ENCODE results near the gene ENO4.

Gene ENO4, protein sequence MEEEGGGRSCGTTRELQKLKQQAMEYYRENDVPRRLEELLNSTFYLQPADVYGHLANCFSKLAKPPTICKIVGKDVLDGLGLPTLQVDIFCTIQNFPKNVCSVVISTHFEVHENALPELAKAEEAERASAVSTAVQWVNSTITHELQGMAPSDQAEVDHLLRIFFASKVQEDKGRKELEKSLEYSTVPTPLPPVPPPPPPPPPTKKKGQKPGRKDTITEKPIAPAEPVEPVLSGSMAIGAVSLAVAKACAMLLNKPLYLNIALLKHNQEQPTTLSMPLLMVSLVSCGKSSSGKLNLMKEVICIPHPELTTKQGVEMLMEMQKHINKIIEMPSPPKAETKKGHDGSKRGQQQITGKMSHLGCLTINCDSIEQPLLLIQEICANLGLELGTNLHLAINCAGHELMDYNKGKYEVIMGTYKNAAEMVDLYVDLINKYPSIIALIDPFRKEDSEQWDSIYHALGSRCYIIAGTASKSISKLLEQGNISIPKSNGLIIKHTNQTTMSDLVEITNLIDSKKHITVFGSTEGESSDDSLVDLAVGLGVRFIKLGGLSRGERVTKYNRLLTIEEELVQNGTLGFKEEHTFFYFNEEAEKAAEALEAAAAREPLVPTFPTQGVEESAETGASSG

DNA sequence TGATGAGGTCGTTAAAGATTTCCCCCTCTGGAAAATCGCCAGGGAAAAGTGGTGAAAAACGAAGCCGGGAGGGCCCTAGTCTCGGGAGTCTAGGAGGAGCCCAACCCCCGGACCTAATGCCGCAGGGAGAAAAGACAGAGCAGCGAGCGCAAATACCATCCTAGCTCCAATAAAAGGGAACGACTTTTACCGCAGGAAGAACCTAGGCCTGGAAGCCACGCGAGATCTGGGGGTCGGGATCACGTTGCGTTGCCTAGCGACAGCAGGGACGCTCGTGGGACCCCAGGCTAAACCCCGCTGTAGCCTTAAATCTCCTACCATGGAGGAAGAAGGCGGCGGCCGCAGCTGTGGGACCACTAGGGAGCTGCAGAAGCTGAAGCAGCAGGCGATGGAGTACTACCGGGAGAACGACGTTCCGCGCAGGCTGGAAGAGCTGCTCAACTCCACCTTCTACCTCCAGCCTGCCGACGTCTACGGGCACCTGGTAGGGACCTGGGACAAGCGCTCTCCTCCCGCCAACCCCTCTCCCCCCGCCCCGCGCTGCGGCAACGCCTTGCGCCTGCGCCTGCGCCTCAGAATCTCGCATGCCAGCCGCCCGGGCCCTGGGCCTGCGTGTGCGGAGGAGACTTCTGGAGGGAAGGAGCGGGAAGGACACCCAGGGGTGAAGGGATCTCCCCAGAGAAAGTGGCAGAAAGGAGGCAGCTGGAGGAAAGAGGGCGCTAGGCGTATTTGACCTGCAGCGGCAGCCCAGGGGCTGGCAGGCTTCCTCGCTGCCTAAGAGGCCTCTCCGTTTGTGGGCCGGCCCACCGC, at the start of gene ENO4:
Gene ENO4, plus strand, starts transcription at position 252 of the 810 bp plus-strand sequence. Its CDS starts 68 bp downstream, at position 320.
- DNase-seq, result peak; percentile 46

DNA sequence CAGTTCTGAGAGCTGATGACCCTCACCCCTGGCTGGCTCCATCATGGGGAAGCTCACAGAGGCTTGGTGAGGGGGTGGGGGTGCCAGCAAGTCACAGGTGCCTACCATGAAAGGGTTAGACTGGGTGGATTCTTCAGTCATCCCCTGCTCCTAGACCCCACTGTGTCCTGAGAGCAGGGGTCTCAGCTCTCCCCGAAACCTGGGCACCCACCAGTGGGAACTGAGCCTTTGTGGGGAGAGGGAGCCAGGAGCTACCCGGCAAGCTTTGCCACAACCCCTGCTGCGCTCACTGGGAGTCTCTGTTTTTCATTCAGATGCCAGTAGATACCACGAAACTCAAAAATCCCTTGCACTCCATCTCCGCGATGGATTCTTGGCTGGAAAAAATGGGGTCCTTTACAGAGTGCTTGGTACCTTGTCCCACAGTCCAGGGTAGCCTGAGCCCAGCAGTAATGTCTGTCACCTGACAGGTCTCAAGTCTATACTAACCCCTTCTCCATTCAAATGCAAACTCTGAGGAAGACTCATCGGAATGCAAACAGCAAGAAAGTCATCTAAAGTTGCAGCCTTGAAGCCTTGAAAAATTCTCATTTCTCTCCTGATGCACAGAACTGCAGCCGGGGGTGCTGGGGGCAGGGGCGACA, 48.9 kb upstream of the ENO4 start:
- DNase-seq, result no peak

DNA sequence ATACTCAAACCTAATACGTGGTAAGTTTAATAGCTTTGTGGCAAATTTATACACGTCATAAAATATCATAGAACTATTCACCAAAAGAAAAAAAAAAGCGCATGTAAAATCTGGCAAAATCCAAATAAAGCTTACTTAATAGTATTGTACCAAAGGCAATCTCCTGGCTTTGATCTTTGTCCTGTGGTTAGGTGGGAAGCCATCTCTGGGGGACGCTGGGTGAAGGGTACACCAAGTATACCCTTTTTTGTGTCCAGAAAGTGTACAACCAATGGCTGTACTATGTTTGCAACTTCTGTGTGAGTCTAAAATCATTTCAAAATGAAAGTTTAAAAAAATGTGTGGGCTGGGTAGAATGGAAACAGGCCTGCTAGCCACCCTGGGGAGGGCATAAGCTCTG, 47.6 kb upstream of the ENO4 start:
- no peak for DNase-seq

DNA sequence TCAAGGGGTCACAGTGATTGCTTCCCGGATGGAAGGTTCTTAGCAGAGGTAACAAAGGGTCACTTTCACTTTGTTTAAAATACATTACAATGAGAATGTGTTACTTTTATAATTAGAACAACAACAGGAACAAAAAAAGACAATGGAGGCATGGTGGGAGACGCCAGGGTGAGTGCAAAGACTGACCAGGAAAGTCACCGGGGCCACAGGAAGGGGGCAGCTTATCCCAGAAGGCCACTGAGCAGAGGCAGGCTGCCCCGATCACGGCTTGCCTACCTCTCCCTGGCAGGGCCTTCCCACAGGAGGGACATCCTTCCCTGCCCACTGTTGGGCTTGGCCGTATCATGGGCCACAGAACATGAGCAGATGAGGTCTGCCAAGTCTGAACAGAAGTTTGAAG, 46.8 kb upstream of the ENO4 start:
- no peak for DNase-seq

DNA sequence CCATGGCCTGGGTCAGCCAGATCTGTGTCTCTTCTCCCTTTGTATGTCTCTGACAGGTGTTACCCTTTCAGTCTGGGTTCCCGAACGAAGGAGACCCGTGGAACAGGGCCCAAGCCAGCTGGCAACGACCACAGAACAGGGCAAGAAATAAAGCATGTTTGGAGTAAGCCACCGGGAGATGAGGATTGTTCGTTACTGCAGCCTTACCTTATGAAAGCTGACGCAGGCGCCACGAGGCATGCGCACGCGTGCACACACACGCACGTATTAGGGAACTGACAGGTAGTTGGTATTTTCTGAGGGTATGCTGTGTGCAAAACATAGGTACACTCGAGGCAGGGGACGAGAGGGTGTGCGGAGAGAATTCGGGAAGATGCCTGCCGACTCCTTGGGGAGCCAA, 46.4 kb upstream of the ENO4 start:
- no peak for DNase-seq

DNA sequence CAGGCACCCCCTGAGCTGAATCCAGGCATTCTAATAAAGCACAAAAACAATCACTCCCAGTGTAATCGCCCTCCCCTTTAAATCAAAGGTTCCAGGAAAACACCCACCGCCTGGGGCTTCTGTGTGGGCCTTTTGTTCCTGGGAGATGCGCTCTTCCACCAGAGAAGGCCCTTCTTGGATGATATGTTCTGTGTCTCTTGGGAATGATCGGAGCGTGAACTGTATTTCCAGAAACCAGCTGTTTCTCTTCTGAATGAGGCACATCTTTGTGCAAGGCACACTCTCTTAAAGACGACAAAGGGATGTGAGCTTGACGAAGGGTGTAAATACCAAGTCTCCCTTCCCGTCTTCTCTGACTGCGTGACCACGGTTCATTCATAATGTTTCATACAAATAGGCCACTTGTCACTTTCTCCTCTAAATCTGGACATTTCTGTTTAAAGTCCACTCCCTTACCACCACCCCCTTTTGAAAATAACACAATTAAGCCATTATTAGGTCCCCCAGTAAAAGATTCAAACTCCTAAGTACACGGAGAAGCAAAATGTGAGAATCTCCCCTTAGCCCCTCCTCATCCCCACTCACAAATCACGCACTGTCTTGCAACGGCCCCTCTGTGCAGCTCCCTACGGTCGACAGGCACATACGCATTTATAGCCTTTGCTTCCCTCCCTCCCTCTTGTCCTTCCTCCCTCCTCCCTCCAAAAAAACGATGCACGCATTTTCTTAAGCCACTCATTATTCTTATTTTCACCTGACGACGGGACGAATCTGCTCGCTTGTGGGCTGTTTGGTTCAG, 45.6 kb upstream of the ENO4 start:
- no peak for DNase-seq

DNA sequence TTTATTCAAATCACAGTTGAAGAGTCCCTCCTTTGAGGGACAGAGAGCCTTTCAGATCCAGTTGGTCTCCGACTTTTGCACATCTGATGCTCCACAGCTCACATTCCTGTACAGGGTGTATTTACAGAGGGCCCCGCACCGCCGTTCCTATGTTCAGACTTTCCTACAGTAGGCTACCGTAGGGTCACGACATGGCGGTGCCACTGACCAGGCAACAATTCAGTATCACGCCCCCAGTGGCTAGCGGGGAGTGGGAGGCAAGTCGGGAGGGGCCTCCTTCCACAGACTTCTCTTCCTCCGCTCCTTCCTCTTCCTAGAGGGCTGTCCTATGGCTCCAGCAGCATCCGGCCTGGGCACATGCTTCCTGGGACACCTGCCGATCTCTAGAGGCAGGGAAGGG, 40.6 kb upstream of the ENO4 start:
- no peak for DNase-seq

DNA sequence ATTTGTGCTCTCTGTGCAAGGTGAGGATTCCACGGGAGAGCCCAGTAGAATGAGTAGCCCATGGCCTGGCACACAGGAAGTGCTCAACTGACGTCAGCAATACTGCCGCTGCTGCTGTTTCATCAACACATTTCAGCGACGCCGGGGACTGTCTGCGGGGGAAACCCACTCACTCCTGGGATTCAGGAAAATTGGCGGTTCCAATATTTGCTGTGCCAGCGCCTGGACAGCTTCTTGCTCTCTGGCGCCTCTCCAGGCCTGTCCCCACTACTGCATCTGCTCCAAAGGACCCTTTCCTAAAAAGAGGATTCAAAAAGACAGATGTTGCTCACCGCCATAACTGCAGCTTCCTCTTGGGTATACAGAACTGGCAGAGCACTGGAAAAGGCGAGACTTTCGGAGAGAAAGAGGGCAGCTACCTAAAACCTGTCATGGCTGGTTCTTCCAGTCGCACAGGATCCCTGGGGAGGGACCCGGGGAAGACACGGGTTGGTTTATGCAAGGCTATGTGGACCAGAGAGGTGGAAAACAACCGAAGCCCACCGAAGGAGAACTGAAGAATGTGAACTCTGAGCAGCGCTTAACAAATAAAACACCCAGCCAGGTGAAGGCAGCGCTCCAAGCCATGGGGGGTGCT, 39.7 kb upstream of the ENO4 start:
- DNase-seq, result no peak

DNA sequence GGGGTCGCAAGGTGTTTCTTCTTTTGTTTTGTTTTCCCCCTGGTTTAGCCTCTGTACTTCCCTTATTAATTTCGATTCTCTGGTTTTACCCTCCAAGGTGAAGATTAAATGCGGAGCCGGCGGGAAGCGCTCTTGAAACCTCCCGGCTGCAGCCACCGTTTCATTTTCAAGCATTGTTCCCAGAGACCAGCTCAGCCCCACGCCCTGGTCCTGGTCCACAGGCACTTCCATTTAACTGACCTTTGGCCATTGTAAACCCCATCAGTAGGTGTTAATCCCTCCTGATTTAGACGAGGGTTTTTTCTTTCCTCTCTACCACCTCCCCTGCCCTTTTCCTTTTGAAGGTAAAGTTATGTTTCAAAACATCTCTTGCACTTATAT, 39.2 kb upstream of the ENO4 start:
- DNase-seq, result no peak

DNA sequence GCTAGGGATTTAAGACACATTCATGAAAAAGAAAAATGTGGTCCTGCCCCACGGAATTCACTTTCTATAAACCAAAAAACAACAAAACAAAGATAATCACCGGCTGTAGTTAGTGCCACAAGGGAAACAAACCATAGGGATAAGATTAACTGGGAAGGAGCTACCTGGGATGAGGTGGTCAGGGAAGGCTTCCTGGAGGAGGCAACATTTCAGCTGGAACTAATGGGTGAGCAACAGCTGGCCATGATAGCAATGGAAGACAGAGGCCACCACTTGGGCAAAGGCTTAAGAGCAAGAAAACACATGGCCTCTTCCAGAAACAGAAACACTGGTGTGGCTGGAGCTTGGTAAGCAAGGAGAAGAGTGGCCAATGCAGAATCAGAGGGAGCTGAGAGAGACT, 38.4 kb upstream of the ENO4 start:
- no peak for DNase-seq

DNA sequence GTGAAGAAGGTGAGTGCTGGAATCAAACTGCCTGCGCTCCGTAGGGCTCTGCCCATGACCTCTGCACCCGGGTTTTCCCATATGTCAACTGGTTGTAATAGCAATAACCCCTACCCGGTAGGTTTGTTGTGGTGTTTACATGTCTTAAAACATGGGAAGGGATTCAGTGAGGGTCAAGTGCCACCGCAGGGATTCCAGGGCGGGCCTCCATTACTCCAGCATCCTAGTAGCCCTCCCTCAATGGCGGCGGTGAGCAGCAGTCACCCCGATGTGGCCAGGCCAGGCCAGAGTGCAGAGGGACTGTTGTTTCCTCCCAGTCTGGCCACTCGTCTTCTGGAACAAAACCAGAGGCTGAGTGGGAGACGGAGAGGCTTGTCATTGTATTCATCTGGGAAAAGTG, 37.6 kb upstream of the ENO4 start:
- DNase-seq, result no peak

- DNase-seq, result no peak
Observed at GRCh38 chr10:116815641-116816415, 33.5 kb upstream of the ENO4 start.

DNA sequence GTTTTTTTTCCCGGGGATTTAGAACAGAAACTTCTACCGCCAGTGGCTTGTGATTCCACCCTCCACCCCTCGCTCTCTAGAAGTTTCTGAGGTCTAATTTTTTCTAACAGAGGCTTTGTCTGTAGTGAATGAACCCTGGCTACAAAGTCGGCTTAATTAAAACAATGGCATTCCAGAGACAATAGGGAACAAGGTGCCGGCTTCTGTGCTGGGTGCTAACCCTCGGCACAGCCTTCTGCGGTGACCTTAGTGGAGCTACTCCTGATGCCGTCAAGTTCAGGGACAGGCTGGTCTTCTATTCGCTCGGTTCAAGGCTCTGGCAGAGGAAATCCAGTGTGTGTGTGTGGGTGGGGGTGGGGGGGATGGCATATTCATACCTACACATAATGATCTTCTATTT, 32.1 kb upstream of the ENO4 start:
- no peak for DNase-seq

DNA sequence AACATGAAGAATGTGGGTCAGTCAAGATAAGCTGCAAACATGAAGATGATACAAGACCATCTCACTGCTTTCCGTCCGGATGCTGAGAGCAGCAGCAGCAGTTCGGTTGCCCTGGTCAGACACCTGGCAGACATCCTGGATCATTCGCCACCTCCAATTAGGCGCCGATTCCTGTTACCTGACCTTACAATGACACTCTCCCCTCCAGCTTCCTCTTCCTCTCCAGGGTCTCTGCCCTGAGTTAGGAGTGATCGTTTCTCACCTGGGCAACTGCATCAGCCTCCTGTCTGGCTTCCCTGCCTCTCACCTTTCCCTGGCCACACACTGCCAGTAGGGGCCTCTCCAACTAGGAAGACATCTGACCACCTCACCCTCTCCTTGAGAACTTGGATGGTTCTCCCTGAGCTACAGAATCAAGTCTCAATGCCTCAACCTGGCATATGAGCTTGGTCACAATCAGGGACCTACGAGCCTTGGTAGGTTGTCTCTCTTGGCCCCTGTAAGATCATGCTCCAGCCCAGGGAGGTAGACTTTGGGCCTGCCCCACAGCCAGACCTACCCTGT, 31.4 kb upstream of the ENO4 start:
- no peak for DNase-seq

- no peak for DNase-seq
Observed at GRCh38 chr10:116819999-116820677, 29.2 kb upstream of the ENO4 start.

- no peak for DNase-seq
Observed at GRCh38 chr10:116825901-116826300, 23.4 kb upstream of the ENO4 start.

GRCh38 chr10:116826803-116827202, 22.5 kb upstream of the ENO4 start:
- no peak for DNase-seq

- DNase-seq, result no peak
Observed at GRCh38 chr10:116827214-116827671, 22.1 kb upstream of the ENO4 start.

- DNase-seq, result no peak
Observed at GRCh38 chr10:116828116-116828515, 21.2 kb upstream of the ENO4 start.

GRCh38 chr10:116829711-116830110, 19.6 kb upstream of the ENO4 start:
- no peak for DNase-seq
